GM19193 (cell line): Measurements from ENCODE around the gene IRF3.
A peak's percentile ranks its signal among the peaks of the same experiment; 100 is the strongest.

Source experiments
- POLR2A ChIP-seq: IDR thresholded peaks from 4 replicates; pipeline ENCODE4 v1.6.1; 2011; ENCODE audit not compliant: insufficient read depth, insufficient read length; ENCODE audit errors: extremely low read depth

The IRF3 gene

GRCh38 chr19:49664171-49665035, 1.3 kb downstream of the IRF3 start:
- TF ChIP-seq POLR2A = peak; percentile 67

DNA sequence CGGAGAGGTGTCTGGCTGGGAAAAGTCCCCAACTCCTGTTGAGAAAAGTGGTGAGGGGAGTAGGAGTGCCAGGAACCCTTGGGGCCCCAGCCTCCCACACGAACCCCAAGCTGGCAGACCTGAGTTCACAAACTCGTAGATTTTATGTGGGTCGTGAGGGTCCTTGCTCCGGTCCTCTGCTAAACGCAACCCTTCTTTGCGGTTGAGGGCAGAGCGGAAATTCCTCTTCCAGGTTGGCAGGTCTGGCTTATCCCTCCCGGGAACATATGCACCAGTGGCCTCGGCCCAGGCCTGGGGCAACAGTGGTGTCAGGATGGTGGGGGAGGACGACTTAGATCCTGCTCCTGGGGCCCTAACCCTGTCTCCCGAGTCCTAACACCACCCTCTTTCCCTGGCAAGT, 2.4 kb downstream of the IRF3 start:
- TF ChIP-seq POLR2A = no peak

GRCh38 chr19:49662011-49662410, 3.6 kb downstream of the IRF3 start:
- TF ChIP-seq POLR2A = no peak

DNA sequence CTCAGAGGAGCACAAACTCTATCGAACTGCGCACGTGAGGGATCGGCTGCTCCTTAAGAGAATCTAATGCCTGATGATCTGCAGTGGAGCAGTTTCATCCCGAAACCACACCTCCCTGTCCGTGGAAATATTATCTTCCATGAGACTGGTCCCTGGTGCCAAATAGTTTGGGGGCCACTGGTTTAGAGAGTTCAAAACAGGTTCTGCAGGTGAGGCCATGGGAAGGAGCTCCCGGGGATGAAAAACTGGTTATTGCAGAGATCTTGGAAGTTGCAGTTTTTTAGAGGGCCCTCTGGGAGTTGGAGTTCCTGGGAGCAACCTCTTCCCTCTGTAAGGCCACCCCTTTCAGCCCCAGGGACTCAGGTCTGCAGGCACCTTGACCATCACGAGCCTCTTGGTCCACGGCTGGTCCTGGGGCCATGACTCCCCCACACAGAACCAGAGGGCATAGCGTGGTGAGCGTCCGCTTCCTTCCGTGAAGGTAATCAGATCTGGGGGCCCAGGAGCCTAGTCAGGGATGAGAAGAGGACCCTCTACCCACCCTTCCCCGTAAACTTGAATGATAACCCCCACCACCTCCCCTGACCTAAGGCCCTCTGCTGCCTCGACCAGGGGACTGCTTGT, 5.2 kb downstream of the IRF3 start:
- no peak for TF ChIP-seq POLR2A

DNA sequence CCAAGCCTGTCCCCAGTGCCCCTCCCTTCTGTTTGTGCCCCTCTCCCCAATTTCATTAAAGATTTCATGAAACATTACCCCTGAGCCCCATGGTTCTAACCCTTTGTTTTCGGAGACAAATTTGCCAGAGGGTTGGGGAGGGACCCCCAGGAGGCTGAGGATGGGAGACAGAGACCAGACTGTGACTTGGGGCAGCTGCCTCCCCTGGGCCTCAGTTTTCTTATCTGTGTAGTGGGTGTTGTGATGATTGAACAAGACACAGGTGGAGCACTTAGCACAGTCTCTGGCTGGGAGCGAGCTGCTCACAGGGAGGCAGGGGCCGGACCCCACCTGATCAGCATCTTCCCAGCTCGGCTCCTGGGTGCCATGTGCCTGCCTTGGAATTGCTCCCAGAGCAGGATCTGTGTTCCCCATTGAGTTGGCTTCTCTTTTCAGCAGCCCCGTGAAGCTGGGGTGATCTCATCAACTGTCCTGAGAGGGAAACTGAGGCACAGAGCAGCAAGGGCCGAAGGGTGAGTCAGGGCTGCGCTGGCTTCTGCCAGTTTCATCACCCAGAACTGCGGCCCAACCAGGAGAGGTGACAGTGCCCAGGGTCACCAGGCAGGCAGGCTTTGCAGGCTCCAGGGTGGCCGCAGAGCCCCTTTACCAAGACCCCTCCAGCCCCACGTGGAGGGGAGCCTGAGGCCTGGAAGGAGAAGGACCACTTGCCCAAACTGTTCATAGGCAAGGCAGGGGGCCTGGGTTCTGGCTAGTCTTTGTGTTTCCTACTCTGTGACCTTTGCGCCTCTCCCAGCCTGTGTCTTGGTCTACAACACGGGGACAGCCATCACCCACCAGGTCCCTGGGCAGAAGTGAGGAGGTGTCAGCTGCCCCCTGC, 6.9 kb downstream of the IRF3 start:
- TF ChIP-seq POLR2A = no peak

DNA sequence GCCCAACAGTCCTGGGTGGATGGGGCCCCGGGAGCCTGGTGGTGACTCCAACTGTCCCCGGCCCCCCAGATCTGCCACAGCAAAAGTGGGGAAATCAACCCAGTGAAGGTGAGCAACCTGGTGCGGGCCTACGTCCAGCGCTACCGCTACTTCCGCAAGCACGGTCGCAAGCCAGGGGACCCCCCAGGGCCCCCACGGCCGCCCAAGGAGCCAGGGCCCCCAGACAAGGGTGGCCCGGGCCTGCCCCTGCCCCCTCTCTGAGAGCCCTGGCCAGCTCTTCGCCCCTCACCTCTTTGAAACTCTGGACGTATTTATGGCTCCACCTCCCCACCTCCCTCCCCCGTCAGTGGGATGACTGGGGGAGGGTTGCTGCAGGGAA, 7.5 kb downstream of the IRF3 start:
- no peak for TF ChIP-seq POLR2A

- TF ChIP-seq POLR2A = no peak
These were observed 8.0 kb downstream of the IRF3 start for GRCh38 chr19:49657493-49658138.

GRCh38 chr19:49656456-49657109, 9.1 kb downstream of the IRF3 start:
- TF ChIP-seq POLR2A = no peak

DNA sequence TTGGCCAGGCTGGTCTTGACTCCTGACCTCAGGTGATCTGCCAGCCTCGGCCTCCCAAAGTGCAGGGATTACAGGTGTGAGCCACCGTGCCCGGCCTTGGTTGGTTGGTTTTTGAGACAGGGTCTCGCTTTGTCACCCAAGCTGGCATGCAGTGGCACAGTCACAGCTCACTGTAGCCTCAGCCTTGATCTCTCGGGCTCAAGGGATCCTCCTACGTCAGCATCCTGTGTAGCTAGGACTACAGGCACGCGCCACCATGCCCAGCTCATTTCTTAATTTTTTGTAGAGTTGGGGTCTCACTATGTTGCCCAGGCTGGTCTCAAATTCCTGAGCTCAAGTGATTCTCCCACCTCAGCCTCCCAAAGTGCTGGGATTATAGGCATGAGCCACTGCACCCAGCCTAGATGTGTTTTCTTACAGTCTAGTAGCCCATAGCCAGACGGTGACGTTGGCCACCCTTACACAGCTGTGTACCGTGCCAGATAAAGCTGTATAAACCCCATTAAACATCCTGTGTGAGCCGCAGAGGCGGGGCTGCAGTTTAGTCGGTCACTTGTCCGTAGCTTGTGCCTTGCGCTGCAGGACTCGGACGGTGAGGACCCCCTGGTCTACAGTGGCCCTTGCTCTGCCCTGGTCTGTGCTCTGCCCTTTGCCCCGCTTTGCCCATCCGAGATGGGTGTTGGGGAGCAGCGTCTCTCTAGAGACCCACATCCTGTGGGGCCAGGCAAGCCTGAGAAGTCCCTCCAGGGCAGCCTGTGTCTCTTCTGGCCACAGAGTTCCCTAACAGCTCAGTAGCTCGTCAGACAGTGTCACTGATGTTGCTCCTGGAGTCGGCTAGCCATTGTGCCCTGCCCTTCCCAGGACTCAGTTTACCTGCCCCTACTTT, 9.8 kb downstream of the IRF3 start:
- TF ChIP-seq POLR2A = no peak

- TF ChIP-seq POLR2A = no peak
These were observed 11.1 kb downstream of the IRF3 start for GRCh38 chr19:49654581-49654980.

GRCh38 chr19:49653466-49653806, 12.2 kb downstream of the IRF3 start:
- TF ChIP-seq POLR2A = no peak

- TF ChIP-seq POLR2A = no peak
These were observed 12.8 kb downstream of the IRF3 start for GRCh38 chr19:49652551-49653465.
